ENCODE results near the gene NOTCH2. TPM values are rescaled to one million over a fixed set of nuclear protein-coding genes. Genes with fewer than 3 reads are reported as not detected.

Gene NOTCH2
- total RNA-seq, 1 experiment from 2014 or later = 62.9 TPM

- RAD21 ChIA-PET (ENCODE audit: low non-redundant PET in 1 of 2, low total read pairs in 2 of 2, uncharacterized antibody in 2 of 2, unreplicated experiment in 2 of 2) = no interaction called here
These were observed 196.1 kb downstream of the NOTCH2 start for GRCh38 chr1:119873135-119874015.

More at GRCh38 chr1:119873135-119874015, 196.1 kb downstream of the NOTCH2 start:
- Histone ChIP-seq H3K9me3 (ENCODE audit: control insufficient read depth in 1 of 2, insufficient read depth in 1 of 2, low read depth in 1 of 2, low read length in 2 of 2) (no peaks in the 10 kb centered on the region), H3K36me3 (ENCODE audit: control insufficient read depth in 1 of 2, insufficient read depth in 2 of 2, low read length in 2 of 2) (no peaks in the 10 kb centered on the region), H3K9me2 (ENCODE audit: insufficient read depth) (no peaks in the 10 kb centered on the region), H3K4me2 (ENCODE audit: low read length) (no peak overlapping the region), H3K79me2 (ENCODE audit: insufficient read depth, low read length) (no peaks in the 10 kb centered on the region), H3K9ac (ENCODE audit: low read length) (no peak overlapping the region), H3K4me3 (replicated peaks in 1 of 2; ENCODE audit: low read depth in 1 of 2, low read length in 2 of 2) (no peak overlapping the region), H3K4me1 (ENCODE audit: control insufficient read depth in 1 of 2, insufficient read depth in 2 of 2, low read length in 2 of 2) (peaks cover 0 to 4% of the 10 kb centered on the region in 2 experiments; a peak in 2 of 4 replicates), H4K20me1 (ENCODE audit: insufficient read depth) (no peaks in the 10 kb centered on the region), H2AFZ (ENCODE audit: low read depth, low read length, poor library complexity, severe bottlenecking) (no peak overlapping the region), H3K27ac (ENCODE audit: low read depth, low read length) (no peak overlapping the region), H3K27me3 (ENCODE audit: insufficient read depth, low read length) (no peaks in the 10 kb centered on the region)
- no peak for TF ChIP-seq POLR2A (IDR thresholded peaks at IDR 0.05; ENCODE audit: borderline replicate concordance, extremely low read depth, insufficient read depth, insufficient read length)
- no peak for TF ChIP-seq CTCF (IDR thresholded peaks at IDR 0.05 in 2 of 3, conservative IDR thresholded peaks at IDR 0.05 in 1 of 3; ENCODE audit: borderline replicate concordance in 1 of 3, insufficient read depth in 1 of 3, low read depth in 2 of 3, low read length in 2 of 3)
- TF ChIP-seq CEBPB (IDR thresholded peaks at IDR 0.05; ENCODE audit: low read depth) = no peak
- CTCF ChIA-PET = interaction anchor here (1.0 to 2.0 kb wide), 2 partner anchors 8 to 13 kb away, joined by 3 to 4 read pairs; no protein-coding TSS in a partner anchor
- intact Hi-C loops (cut with micrococcal nuclease) = loop anchor here (10.0 kb wide), 1 partner anchor 271 kb away; no protein-coding TSS in a partner anchor
- POLR2A ChIA-PET = no interaction called here
- no TSS peak for BruUV-seq (replicated peaks)
- ATAC-seq = no peak
- DNase-seq (ENCODE audit: low read depth, low spot score) = no peak

Data from HCT116 (cell line).